ENCODE data around the gene ORM1. TPM values are rescaled to one million over a fixed set of nuclear protein-coding genes. Genes with fewer than 3 reads are reported as not detected.

Gene ORM1
- total RNA-seq, 4 donors from 2014 or later: 1.6 TPM; not detected in 3

DNA sequence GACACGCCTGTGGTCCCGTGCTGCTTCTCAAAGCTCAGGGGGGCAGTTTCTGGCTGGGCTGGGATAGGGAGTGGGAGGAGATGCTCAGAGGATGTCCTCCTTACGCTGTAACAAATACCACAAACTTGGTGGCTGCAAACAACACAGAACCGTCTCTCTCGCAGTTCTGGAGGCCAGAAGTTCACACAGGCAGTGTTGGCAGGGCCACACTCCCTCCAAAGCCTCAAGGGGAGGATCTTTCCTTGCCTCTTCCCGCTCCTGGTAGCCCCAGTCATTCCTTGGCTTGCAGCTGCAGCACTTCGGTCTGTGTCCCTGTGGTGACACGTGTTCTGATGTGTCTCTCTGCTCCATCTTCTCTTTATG lies 10.4 kb upstream of the ORM1 start:
- no peak overlapping the region for H3K27ac ChIP-seq
- no peak for ATAC-seq
- 70% methylated on average over 2 to 6 of the region's 8 CpGs for WGBS, 2 donors (ENCODE audit: low coverage in 1 of 2)
- TF ChIP-seq, protein P1, sequence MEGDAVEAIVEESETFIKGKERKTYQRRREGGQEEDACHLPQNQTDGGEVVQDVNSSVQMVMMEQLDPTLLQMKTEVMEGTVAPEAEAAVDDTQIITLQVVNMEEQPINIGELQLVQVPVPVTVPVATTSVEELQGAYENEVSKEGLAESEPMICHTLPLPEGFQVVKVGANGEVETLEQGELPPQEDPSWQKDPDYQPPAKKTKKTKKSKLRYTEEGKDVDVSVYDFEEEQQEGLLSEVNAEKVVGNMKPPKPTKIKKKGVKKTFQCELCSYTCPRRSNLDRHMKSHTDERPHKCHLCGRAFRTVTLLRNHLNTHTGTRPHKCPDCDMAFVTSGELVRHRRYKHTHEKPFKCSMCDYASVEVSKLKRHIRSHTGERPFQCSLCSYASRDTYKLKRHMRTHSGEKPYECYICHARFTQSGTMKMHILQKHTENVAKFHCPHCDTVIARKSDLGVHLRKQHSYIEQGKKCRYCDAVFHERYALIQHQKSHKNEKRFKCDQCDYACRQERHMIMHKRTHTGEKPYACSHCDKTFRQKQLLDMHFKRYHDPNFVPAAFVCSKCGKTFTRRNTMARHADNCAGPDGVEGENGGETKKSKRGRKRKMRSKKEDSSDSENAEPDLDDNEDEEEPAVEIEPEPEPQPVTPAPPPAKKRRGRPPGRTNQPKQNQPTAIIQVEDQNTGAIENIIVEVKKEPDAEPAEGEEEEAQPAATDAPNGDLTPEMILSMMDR (IDR thresholded peaks at IDR 0.05): no peak
- TF ChIP-seq POLR2AphosphoS5 (IDR thresholded peaks at IDR 0.05) (no peak), POLR2A (IDR thresholded peaks at IDR 0.05) (no peak), EP300 (IDR thresholded peaks at IDR 0.05) (no peak)
- H3K36me3 ChIP-seq: peaks cover 0 to 5% of the 10 kb centered on the region in 2 donors
- H3K9me3 ChIP-seq: peaks cover 0 to 7% (median 0%) of the 10 kb centered on the region in 3 donors
- no peaks in the 10 kb centered on the region for H3K4me1 ChIP-seq
- H3K4me3 ChIP-seq: no peak overlapping the region
- H3K27me3 ChIP-seq: no peaks in the 10 kb centered on the region

DNA sequence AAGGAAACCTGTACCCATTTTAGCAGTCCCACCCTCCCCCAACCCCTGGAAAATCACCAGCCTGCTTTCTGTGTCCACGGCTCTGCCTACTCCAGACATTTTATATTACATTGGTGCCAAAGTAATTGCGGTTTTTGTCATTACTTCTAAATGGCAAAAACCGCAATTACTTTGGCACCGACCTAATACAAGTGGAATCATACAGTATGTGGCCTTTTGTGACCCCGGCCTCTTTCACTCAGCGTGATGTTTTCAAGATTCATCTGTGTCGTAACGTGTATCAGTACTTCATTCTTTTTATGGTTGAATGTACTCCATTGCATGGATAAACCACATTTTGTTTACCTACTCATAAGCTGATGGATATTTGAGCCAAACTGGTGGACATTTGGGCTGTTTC lies 9.7 kb upstream of the ORM1 start:
- no peak for ATAC-seq
- TF ChIP-seq POLR2AphosphoS5 (IDR thresholded peaks at IDR 0.05) (no peak), POLR2A (IDR thresholded peaks at IDR 0.05) (no peak), EP300 (IDR thresholded peaks at IDR 0.05) (no peak)
- TF ChIP-seq, protein P1 (IDR thresholded peaks at IDR 0.05): no peak
- Histone ChIP-seq H3K36me3 (peaks cover 0 to 5% of the 10 kb centered on the region in 2 donors), H3K27me3 (no peaks in the 10 kb centered on the region), H3K9me3 (peaks cover 0 to 7% (median 0%) of the 10 kb centered on the region in 3 donors), H3K4me1 (no peaks in the 10 kb centered on the region), H3K4me3 (no peak overlapping the region), H3K27ac (no peak overlapping the region)
- 60 to 76% methylated on average over 2 to 8 of the region's 8 CpGs for WGBS, 2 donors (ENCODE audit: low coverage in 1 of 2)

DNA sequence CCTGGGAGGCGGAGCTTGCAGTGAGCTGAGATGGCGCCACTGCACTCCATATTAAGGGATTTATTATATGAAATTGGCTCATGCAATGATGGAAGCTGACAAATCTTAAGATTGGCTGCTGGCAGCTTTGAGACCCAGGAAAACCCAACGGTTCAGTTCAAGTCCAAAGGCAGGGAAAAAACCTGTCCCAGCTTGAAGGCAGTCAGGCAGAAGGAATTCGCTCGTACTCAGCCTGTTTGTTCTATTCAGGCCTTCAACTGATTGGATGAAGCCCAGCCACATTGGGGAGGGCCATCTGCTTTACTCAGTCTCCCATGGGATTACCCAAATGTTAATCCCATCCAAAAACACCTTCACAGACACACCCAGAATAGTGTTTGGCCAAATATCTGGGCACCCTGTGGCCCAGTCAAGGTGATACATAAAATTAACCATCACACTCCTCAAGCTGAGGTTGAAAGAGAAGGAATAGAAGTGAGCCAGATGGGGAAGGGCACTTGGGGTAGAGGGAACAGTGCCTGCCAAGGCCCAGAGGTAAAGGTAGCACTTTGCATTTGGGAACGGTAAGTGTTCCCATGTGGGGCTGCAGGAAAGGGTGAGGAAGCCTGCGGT lies 8.5 kb upstream of the ORM1 start:
- ATAC-seq: no peak
- WGBS, 2 donors (ENCODE audit: low coverage in 1 of 2): 75 to 76% methylated on average over 6 to 7 of the region's 7 CpGs
- TF ChIP-seq POLR2AphosphoS5 (IDR thresholded peaks at IDR 0.05): no peak
- TF ChIP-seq EP300 (IDR thresholded peaks at IDR 0.05): no peak
- TF ChIP-seq, protein P1 (IDR thresholded peaks at IDR 0.05): no peak
- no peak for TF ChIP-seq POLR2A (IDR thresholded peaks at IDR 0.05)
- peaks cover 0 to 7% (median 0%) of the 10 kb centered on the region in 3 donors for H3K9me3 ChIP-seq
- no peaks in the 10 kb centered on the region for H3K4me1 ChIP-seq
- no peak overlapping the region for H3K27ac ChIP-seq
- H3K27me3 ChIP-seq: no peaks in the 10 kb centered on the region
- peaks cover 0 to 5% of the 10 kb centered on the region in 2 donors for H3K36me3 ChIP-seq
- no peak overlapping the region for H3K4me3 ChIP-seq

DNA sequence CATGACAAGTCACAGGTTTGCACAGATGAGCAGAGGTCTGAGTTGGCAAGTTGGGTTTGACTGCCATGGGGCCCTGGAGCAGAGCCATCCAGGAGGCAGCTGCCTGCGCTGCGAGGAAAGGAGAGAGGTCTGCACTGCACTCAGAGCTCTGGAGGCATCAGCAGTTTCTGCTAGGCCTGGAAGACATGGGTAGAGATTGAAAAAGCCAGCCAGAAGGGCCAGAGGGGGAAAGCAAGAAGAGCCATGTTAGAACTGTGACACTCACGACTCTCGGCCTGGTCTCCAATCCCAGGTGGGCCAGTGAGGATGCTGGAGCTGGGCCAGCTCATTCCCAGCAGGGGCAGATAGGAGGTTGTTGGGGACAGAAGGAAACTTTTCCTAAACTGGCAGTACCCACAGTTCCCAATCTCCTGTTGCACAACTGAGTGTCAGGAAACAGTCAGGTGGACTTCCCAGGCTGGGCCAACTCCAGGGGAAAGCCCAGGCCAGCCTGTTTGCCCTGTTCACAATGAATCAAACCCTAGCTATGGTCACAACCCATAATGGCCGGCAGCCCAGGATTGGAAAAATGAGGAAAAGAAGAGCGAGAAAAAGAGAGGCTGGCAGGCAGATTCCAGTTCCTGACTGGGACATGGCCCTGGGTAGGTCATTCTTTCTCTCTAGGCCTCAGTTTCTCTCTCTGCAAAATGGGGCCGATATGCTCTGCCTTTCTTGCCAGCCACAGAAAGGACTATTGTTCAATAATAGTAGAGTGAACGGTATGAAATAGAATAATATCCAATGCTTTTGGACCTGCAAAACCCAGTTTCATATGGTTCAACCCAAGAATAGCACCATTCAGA lies 7.8 kb upstream of the ORM1 start:
- 78 to 80% methylated on average over 1 to 8 of the region's 8 CpGs for WGBS, 2 donors (ENCODE audit: low coverage in 1 of 2)
- Histone ChIP-seq H3K27ac (no peak overlapping the region), H3K9me3 (peaks cover 0 to 7% (median 0%) of the 10 kb centered on the region in 3 donors), H3K27me3 (peaks cover 7% of the 10 kb centered on the region), H3K36me3 (peaks cover 0 to 5% of the 10 kb centered on the region in 2 donors), H3K4me3 (no peak overlapping the region), H3K4me1 (no peaks in the 10 kb centered on the region)
- TF ChIP-seq, protein P1 (IDR thresholded peaks at IDR 0.05): no peak
- TF ChIP-seq EP300 (IDR thresholded peaks at IDR 0.05): no peak
- TF ChIP-seq POLR2A (IDR thresholded peaks at IDR 0.05): no peak
- no peak for TF ChIP-seq POLR2AphosphoS5 (IDR thresholded peaks at IDR 0.05)
- no peak for ATAC-seq
